NB4 (cell line): Measurements from ENCODE around the gene ACP7.
"Not testable (repeated sequence)": the region's sequence is repeated elsewhere in the genome, so short reads cannot be mapped to it uniquely, and the experiment has no call there.

ENCODE experiments used
- DNase-seq: peaks from one replicate; pipeline ENCODE4 v3.0.0; 2010; ENCODE audit warnings: low read depth
- H3K4me3 ChIP-seq: one replicate; pipeline ENCODE4 v1.5.1; 2011; ENCODE audit warnings: mild to moderate bottlenecking, low read depth, low read length, moderate library complexity
- CTCF ChIP-seq: IDR thresholded peaks from one replicate; pipeline ENCODE4 v1.5.1; 2012; ENCODE audit warnings: low read depth, low read length
- MAX ChIP-seq: IDR thresholded peaks from 2 replicates; pipeline ENCODE4 v1.6.1; 2011; ENCODE audit warnings: low read depth, low read length
- MYC ChIP-seq: IDR thresholded peaks from 2 replicates; pipeline ENCODE4 v1.6.1; 2011; ENCODE audit warnings: low read depth, low read length
- POLR2A ChIP-seq: IDR thresholded peaks from 2 replicates; pipeline ENCODE4 v1.6.1; 2011; ENCODE audit warnings: mild to moderate bottlenecking; ENCODE audit not compliant: insufficient read length; ENCODE audit errors: extremely low read depth

Gene ACP7

DNA sequence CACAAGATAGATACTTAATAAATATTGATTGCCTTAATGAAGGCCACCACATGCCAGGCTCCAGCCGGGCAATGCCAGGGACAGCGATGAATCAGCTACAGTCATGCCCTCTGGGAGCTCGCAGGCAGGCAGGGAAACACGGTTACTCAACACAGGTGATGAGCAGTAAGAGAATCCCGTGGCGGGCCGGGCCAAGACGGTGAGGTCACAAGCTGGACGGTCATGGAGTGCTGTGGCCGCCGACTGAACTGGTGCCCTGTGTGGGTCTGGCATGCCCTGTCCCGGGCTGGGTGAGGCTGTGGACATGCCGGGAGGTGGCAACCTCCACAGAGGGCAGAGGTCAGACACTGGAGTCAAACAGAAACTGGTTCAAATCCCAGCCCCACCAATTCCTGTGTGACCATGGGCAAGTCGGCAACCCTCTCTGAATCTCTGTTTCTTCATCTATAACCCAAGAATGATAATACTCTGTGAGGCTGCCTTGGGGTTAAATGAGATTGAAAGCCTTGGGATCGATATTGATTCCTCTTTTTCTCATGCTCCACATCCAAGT is 28.2 kb downstream of the ACP7 start:
- DNase-seq, result no peak
- TF ChIP-seq MAX (no peak), CTCF (no peak), MYC (no peak), POLR2A (no peak)
- H3K4me3 ChIP-seq, result no peak overlapping the region

DNA sequence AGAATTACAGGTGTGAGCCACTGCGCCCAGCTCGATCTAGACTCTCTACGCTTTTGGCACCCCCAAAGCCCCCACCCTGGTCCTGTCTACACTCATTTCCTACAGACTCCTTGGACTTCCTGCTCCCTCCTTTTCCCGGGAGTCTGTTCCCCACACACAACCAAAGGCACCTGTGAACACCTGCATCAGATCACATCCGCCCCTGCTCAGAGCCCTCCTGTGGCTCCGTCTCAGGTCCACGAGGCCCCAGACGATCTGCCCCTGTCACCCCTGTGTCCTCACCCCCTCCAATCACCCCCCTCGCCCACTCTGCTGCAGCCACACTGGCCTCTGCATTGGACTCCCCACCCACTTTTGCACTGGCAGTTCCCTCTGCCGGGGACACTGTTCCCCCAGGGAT is 29.0 kb downstream of the ACP7 start:
- no peak for TF ChIP-seq MAX
- no peak for TF ChIP-seq MYC
- TF ChIP-seq CTCF, result no peak
- TF ChIP-seq POLR2A, result no peak
- no peak overlapping the region for H3K4me3 ChIP-seq
- no peak for DNase-seq

GRCh38 chr19:39115105-39115847 is 31.1 kb downstream of the ACP7 start:
- TF ChIP-seq MAX (no peak), CTCF (no peak), MYC (no peak), POLR2A (no peak)
- H3K4me3 ChIP-seq, result no peak overlapping the region
- no peak for DNase-seq

DNA sequence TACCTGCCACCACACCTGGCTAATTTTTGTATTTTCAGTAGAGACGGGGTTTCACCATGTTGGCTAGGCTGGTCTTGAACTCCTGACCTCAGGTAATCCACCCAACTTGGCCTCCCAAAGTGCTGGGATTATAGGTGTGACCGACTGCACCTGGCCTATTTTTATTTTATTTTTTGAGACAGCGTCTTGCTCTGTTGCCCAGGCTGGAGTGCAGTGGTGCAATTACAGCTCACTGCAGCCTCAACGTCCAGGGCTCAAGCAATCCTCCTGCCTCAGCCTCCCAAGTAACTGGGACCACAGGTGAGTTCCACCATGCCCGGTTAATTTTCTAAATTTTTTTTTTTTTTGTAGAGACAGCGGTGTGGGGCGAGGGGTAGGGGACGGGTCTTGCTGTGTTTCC is 32.9 kb downstream of the ACP7 start:
- DNase-seq, H3K4me3 ChIP-seq: not testable (repeated sequence)

DNA sequence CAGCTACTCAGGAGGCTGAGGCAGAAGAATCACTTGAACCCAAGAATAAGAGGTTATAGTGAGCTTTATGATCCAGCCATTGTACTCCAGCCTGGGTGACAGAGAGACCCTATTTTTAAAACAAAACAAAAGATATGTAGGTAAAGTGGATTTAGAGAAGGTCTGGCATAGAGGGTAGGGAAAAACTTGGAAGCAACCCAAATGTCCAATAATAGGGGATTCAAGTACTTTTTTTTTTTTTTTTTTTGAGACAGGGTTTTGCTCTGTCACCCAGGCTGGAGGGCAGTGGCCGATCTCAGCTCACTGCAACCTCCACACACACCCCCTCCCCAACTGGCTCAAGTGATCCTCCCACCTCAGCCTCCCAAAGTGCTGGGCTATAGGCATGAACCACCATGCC is 35.7 kb downstream of the ACP7 start:
- H3K4me3 ChIP-seq, result no peak overlapping the region
- no peak for DNase-seq
- TF ChIP-seq CTCF (no peak), MAX (no peak), MYC (no peak), POLR2A (no peak)

DNA sequence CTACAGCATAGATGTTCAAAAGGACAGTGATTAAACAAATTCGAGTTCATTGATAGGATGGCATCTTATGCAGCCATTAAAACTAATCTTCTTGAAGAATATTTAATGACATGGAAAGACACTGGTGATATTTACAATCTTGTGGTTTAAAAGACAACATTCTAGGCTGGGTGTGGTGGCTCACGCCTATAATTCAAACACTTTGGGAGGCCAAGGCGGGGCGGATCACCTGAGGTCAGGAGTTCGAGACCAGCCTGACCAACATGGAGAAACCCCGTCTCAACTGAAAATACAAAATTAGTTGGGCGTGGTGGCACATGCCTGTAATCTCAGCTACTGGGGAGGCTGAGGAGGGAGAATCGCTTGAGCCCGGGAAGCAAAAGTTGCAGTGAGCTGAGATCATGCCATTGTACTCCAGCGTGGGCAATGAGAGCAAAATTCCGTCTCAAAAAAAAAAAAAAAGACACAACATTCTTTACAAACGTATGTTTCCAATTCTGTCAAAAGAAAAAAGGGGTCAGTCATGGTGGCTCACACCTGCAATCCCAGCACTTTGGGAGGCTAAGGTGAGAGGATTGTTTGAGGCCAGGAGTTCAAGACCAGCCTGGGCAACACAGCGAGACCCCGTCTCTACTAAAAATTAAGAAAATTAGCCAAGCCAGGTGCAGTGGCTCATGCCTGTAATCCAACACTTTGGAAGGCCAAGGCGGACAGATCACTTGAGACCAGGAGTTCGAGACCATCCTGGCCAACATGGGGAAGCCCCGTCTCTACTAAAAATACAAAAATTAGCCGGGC is 39.0 kb downstream of the ACP7 start:
- no peak for TF ChIP-seq CTCF
- TF ChIP-seq MAX, result no peak
- no peak for TF ChIP-seq POLR2A
- no peak for TF ChIP-seq MYC
- no peak for DNase-seq
- no peak overlapping the region for H3K4me3 ChIP-seq
